Measurements from ENCODE around the gene AKT3. TPM values are rescaled to one million over a fixed set of nuclear protein-coding genes. Genes with fewer than 3 reads are reported as not detected.
"Not testable (repeated sequence)": the region's sequence is repeated elsewhere in the genome, so short reads cannot be mapped to it uniquely, and the experiment has no call there.

AKT3 gene
- total RNA-seq, 1 experiment from 2014 or later: 56.9 TPM

DNA sequence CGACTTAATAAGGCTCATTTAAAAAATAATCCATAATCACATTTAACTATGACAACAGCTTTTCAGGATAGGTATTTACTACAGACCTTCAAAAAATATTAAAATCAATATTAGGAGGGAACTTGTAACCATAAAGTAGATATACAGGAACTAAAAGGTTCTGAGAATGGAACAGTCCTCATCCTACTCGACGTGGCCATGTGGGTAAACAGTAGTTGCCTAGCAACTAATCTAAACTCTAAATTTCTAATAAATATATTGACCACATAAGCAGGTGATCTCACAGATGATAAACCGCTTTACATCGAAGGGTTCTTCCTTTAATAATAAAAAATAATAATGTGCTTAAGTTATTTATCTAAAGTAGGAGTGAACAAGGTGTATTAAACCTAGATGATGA is 7.9 kb downstream of the AKT3 start:
- DNase-seq (ENCODE audit: low spot score): no peak

DNA sequence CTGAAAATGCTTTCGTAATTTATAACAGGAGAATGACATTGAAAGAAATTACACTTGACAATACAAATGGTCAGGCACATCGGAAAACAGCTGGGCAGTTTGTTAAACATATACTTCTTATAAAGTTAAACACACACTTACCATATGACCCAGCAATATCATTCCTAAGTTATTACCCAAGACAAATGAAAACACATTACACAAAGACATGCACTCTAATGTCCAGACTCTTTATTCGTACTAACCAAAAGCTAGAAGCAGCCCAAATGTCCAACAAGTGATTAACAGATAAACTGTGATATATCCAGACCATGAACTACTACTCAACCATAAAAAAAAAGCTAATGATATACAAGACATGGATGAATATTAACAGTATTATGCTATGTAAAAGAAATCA is 8.5 kb downstream of the AKT3 start:
- DNase-seq (ENCODE audit: low spot score): no peak

DNA sequence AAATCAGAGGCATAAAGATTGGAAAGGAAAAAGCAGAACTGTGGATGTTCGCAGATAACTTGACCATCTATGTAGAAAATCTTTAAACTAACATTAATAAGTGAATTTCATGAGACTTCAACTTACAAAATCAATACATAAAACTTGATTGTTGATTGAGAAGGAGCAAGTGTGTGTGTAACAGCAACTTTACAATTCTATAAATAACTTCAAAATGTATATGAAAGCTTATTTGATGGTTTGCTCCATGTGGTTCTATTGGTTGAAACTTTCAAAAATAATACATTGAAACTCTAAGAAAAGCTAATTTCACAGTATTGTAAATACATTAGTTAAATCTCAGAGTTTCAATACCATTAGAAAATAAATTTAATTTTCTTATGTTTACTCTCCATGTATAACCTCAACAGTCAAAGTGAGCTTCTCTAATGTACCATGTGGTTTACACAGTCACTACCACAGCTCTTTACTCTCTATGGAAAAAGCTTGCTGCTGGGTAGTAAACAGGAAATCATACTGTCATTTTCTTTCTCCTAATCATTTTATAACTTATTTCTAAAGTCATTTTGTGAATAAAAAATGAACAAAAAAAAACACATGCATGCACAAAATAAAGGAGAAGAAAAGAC is 12.0 kb downstream of the AKT3 start:
- no peak for DNase-seq (ENCODE audit: low spot score)

- no peak for DNase-seq (ENCODE audit: low spot score)
These were observed 15.9 kb downstream of the AKT3 start for GRCh38 chr1:243834130-243834529.

DNA sequence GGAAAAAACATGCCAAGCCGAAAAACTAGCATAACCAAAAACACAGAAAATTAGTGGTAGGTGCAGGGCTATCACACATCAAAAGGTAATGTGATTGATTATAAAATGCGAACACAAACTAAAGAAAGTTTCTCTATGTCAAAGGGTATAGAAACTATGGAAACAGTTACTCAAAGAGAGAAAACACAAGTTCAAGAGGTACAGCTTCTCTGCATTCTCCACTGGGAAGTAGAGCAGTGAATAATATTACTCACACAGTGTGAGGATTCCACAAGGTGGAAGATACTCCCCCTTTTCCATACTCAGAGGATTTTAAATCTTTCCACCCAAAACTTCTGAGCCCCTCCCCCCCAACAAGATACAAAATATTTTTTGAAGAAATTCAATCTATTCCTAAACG is 18.6 kb downstream of the AKT3 start:
- no peak for DNase-seq (ENCODE audit: low spot score)

- DNase-seq (ENCODE audit: low spot score): no peak
These were observed 22.8 kb downstream of the AKT3 start for GRCh38 chr1:243827206-243827605.

- DNase-seq (ENCODE audit: low spot score): not testable (repeated sequence)
These were observed 25.1 kb downstream of the AKT3 start for GRCh38 chr1:243824907-243825306.

GRCh38 chr1:243821177-243821680 is 28.8 kb downstream of the AKT3 start:
- DNase-seq (ENCODE audit: low spot score): no peak

DNA sequence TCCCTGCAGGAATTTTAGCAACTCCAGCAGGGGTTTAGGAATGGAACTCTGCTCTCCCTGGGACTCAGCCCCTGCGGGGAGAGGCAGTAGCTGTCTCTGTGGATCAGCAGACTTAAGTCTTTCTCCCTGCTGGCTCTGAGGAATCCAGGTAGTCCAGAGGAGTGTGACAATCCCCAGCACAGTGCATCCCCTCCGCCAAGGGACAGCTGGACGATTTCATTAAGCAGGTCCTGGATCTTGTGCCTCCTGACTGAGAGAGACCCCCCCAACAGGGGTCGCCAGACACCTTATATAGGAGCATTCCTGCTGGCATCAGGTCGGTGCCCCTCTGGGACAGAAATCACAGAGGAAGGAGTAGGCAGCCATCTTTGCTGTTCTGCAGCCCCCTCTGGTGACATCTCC is 30.6 kb downstream of the AKT3 start:
- no peak for DNase-seq (ENCODE audit: low spot score)

DNA sequence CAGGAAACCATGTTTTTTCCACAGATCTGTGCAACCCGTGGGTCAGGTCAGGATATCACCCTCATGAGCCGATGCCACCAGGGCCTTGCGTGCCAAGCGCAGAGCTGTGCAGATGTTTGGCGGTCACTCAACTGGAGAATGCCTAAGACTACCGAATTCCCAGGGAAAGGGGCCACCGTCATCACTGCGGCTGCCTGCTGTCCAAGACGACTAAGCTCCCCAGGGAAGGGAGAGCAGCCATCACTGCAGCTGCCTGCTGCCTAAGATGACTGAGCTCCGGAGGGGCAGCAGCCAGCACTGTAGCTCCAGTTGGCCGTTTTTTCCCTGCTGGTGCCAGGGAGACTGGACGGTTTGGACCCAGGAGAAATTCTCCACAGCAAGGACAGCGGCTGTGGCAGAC is 31.1 kb downstream of the AKT3 start:
- no peak for DNase-seq (ENCODE audit: low spot score)

DNA sequence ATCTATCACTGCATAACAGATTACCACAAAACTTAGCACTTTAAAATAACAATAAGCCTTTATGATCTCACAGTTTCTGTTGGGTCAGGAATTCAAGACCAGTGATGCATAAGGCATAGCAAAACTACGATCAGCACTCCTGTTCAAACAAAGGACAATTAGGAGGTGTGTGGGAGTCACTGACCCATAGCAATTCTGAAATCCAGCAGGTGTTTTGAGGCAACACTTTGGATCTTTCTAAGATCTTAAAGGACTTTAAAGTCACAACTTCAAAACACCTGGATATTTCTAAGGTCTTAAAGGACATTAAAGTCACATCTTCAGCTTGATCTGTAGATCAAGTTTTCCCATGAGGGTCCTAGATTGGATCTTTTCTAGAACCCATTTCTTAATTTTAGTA is 35.3 kb downstream of the AKT3 start:
- no peak for DNase-seq (ENCODE audit: low spot score)

DNA sequence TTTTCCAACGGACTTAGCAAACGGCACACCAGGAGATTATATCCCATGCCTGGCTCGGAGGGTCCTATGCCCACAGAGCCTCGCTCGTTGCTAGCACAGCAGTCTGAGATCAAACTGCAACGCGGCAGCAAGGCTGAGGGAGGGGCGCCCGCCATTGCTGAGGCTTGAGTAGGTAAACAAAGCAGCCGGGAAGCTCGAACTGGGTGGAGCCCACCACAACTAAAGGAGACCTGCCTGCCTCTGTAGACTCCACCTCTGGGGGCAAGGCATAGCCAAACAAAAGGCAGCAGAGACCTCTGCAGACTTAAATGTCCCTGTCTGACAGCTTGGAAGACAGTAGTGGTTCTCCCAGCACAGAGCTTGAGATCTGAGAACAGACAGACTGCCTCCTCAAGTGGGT is 42.7 kb downstream of the AKT3 start:
- not testable (repeated sequence) for DNase-seq (ENCODE audit: low spot score)

GRCh38 chr1:243806310-243806709 is 43.7 kb downstream of the AKT3 start:
- no peak for DNase-seq (ENCODE audit: low spot score)

- no peak for DNase-seq (ENCODE audit: low spot score)
These were observed 47.3 kb downstream of the AKT3 start for GRCh38 chr1:243802736-243803135.

- DNase-seq (ENCODE audit: low spot score): no peak
These were observed 48.7 kb downstream of the AKT3 start for GRCh38 chr1:243801378-243801777.

DNA sequence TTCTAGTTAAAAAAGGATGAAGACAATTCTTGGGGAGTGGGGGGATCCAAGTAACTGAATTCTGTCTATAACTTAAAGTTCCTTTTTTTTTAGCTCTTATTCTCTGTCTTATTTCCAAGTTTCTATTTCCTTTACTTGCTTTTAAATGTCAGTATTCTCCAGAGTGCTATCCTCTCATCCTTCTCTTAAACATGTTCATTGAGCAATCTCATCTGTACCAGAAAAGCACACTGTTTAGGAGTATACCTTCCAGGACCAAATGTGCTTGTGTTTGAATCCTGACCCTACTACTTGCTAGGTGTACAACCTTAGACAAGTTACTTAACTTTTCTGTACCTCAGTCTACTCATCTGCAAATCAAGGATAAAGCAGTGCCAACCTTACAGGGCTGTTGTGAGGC is 50.1 kb downstream of the AKT3 start:
- no peak for DNase-seq (ENCODE audit: low spot score)

GRCh38 chr1:243798726-243799125 is 51.3 kb downstream of the AKT3 start:
- DNase-seq (ENCODE audit: low spot score): peak; percentile 96

GRCh38 chr1:243796016-243796415 is 54.0 kb downstream of the AKT3 start:
- DNase-seq (ENCODE audit: low spot score): no peak

- no peak for DNase-seq (ENCODE audit: low spot score)
These were observed 56.7 kb downstream of the AKT3 start for GRCh38 chr1:243793298-243793697.

DNA sequence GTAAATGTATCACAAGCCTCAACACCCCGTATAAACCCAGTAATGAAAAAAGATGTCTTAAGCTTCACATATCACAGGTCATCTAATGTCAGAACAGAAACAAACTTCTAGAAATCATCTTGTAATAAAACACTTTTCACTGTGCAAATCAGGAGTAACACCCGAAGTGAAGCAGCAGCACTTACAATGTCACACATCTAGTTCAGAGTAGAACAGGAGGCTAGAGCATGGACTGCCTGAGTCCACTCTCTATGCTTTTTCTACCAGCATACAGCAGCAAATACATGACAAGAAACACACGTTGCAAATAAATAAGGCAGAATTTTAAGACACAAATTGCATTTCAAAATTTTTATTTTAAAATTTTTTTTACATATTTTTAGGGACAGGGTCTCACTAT is 57.2 kb downstream of the AKT3 start:
- DNase-seq (ENCODE audit: low spot score): no peak

DNA sequence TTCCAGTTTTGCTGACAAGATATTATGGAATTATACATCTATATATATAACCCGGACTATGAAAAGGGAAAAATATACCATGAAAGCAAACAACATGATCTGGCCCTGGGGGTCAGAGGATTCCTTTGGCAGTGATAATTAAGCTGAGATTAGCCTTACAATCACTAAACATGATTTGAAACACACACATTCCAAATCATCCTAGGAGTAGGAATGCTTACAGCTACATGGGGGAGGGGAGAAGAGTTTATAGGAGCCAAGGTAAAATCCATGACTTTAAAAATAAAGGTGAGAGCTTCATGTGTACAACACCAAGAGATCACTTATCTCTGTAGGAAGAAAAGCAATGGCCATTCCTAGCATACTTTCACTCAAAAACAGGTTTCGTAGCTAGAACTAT is 57.6 kb downstream of the AKT3 start:
- no peak for DNase-seq (ENCODE audit: low spot score)

DNA sequence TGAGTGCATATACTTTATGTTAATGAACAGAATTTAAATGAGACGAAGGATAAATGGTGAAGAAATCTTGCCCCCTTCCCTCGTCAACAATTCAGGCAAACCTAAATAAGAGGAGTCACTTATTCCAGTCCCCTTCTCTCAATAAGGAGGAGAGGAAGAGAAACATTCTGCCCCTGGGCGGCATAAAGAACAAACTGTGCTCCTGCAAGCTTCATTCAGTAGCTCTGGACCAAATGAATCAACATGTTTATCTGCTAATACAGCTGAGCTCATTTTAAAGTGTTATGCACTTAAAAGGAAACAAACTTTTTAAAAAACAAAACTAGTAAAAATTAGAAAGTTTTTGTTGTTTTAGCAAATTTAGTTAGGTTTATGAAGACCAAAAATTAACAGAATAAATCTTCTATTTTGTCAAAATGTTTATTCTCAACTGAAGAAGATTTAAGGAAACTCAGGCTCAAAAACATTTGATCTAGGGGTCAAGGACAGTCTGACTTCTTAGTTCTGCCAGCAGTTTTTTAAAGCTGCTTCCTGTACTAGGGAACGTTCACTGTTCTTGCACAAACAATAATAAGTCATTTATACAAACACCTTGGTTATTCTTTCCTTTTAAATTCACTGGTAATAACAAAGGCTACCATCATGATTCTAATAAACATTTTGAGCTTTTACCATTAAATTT is 58.3 kb downstream of the AKT3 start:
- DNase-seq (ENCODE audit: low spot score): no peak

GRCh38 chr1:243790404-243790803 is 59.6 kb downstream of the AKT3 start:
- no peak for DNase-seq (ENCODE audit: low spot score)

DNA sequence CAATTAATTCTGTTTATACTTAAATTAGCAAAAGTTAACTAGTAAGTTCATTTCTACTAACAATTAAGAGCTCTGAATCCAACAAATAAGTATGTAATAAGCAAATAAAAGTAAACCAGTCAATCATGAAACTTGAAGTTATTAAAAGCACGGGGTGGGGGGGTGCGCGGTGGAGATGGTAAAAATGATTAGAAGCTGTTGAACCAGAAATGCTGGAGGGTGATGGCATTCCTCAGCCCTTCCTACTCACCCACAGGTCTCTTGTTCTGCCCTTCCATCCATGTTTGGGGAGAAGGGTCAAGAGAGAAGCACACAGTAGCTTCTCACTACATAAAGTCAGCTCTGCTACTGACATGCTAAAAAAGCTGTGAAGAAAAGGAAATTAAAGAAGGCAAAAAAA is 63.5 kb downstream of the AKT3 start:
- DNase-seq (ENCODE audit: low spot score): no peak
